Jurkat, Clone E6-1 (cell line): ENCODE measurements around the gene MMP28.
A peak's percentile ranks its signal among the peaks of the same experiment; 100 is the strongest.

ENCODE experiments used
- DNase-seq: peaks from one replicate; pipeline ENCODE4 v3.0.0-alpha.2; 2011; ENCODE audit warnings: low read depth, low spot score
- H3K4me3 ChIP-seq: 2 replicates; pipeline ENCODE4 v1.5.1; 2011; ENCODE audit warnings: mild to moderate bottlenecking, low read length, control low read depth, moderate library complexity

Gene MMP28

GRCh38 chr17:35749560-35750412, 45.7 kb downstream of the MMP28 start:
- DNase-seq, result no peak
- no peak overlapping the region for H3K4me3 ChIP-seq

- H3K4me3 ChIP-seq, result no peak overlapping the region
- DNase-seq, result no peak
Measured at GRCh38 chr17:35748979-35749378, 46.5 kb downstream of the MMP28 start.

GRCh38 chr17:35748341-35748841, 47.0 kb downstream of the MMP28 start:
- DNase-seq, result no peak

GRCh38 chr17:35747540-35748017, 47.9 kb downstream of the MMP28 start:
- DNase-seq, result peak; percentile 75
- H3K4me3 ChIP-seq, result no peak overlapping the region

More at GRCh38 chr17:35748341-35748841, 47.0 kb downstream of the MMP28 start:
- H3K4me3 ChIP-seq, result no peak overlapping the region

GRCh38 chr17:35745749-35746320, 49.6 kb downstream of the MMP28 start:
- DNase-seq, result no peak
- H3K4me3 ChIP-seq, result no peak overlapping the region

DNA sequence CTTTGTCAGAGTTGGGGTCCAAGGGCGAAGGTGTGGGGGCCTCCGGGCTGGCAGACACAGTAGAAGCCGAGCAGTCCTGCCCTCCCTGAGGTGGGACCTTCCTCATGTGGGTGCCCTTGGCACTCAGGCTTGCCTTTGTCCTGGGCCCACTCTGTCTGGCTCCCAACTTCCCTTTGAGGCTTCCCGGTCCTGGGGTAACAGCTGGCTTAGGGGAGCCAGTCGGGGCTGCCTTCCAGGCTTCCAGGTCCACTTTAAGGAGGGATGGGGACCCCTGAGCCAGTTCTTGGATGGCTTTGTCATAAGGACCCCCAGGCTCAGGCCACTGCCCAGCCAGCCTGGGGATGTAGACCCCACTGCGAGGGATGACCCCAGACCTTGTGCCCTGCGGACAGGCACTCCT, 50.2 kb downstream of the MMP28 start:
- DNase-seq, result no peak
- no peak overlapping the region for H3K4me3 ChIP-seq

DNA sequence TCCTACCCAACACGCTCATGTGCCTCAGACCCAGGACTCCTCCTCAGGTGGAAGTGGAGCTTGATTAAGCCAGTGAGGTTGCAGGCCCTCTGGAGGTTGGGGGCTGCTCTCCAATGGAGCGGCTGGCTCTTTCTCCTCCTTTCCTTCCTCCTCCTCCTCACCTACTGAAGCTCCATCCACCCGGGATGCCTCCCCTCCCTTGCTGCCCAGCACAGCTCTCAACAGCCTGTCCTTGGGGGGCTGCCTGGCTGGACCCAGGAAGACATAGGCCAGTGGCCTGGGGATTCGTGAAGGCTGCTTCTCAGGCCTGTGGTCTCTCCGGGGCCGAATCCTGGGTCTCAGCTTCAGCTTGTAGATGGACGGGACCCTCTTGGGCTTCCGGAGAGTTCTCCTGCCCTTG, 50.6 kb downstream of the MMP28 start:
- H3K4me3 ChIP-seq, result no peak overlapping the region
- DNase-seq, result no peak

DNA sequence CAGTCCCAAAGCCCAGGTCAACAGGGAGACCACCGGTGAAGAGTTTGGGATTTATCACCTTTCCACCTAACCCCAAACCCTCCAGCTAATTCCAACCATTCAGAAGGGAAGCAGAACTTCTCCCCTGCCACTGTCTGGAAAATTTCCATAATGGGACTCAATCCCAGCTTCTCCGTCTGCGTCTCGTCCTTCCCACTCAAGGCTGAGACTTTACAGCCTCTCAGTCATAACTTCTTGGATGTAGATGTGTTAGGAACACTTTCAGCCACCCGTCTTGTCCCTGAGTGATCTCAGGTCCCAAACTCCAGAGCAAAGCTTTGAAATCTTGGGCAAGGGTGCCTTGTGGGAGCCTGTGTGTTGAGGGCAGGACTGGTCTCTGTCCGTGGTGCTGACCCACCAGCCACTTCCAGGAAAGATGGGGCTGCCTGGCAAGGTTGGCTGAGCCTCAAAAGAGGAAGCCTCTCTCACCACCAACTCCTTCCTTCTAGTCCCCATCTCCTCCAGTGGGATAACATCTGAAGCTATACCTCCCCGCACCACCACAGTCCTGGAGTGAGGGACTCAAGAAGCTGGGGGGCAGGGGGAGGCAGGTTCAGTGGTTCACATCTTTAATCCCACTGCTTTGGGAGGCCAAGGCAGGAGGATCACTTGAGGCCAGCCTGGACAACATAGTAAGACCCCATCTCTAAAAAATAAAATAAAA, 51.7 kb downstream of the MMP28 start:
- H3K4me3 ChIP-seq, result no peak overlapping the region
- DNase-seq, result peak; percentile 18

- H3K4me3 ChIP-seq, result no peak overlapping the region
- no peak for DNase-seq
Measured at GRCh38 chr17:35742896-35743477, 52.5 kb downstream of the MMP28 start.

- no peak for DNase-seq
- no peak overlapping the region for H3K4me3 ChIP-seq
Measured at GRCh38 chr17:35742496-35742895, 52.9 kb downstream of the MMP28 start.

- H3K4me3 ChIP-seq, result no peak overlapping the region
- no peak for DNase-seq
Measured at GRCh38 chr17:35740997-35741931, 54.2 kb downstream of the MMP28 start.

DNA sequence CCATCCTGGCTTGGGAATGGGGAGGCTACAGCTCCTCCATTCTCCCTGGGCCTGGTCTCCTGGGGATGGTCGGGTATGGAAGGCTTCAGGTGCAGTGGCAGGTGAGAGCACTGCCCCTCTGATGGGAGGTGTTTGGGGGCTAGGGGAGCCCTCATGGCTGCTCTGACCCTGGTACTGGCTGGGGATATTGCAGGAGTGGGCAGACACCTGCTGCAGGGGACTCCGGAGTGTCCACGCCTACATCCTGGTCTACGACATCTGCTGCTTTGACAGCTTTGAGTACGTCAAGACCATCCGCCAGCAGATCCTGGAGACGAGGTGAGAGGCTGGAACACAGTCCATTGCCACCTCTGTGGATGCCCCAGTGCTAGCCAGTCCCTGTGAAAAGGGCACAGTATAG, 55.2 kb downstream of the MMP28 start:
- no peak for DNase-seq

GRCh38 chr17:35738519-35739133, 56.8 kb downstream of the MMP28 start:
- no peak overlapping the region for H3K4me3 ChIP-seq
- DNase-seq, result no peak

More for the DNA sequence above, 55.2 kb downstream of the MMP28 start:
- no peak overlapping the region for H3K4me3 ChIP-seq

- no peak for DNase-seq
- no peak overlapping the region for H3K4me3 ChIP-seq
Measured at GRCh38 chr17:35736236-35736635, 59.2 kb downstream of the MMP28 start.

- DNase-seq, result no peak
- H3K4me3 ChIP-seq, result no peak overlapping the region
Measured at GRCh38 chr17:35735036-35735805, 60.2 kb downstream of the MMP28 start.

- H3K4me3 ChIP-seq, result no peak overlapping the region
- no peak for DNase-seq
Measured at GRCh38 chr17:35734396-35734795, 61.0 kb downstream of the MMP28 start.

DNA sequence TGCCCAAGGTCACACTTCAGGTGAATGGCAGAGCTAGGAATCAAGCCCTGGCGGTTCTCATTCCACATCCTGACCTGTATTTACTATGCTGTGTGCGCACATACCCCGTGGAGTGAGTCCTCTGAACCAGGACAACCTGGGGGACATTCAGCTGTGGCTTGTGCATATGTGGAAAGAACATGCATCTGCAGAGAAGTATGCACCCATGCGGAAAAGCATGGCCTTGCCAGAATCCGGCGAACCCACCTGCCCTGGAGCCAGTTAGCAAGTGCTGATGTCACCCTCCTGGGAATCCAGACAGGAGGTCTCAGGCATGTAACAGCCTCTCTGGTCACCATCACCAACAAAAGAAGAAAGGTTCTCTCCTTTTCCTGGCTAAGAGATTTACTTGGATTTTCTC, 62.1 kb downstream of the MMP28 start:
- DNase-seq, result no peak
- H3K4me3 ChIP-seq, result no peak overlapping the region
